GM23338 (cell line): Measurements from ENCODE around the gene GFPT2. TPM values are rescaled to one million over a fixed set of nuclear protein-coding genes. Genes with fewer than 3 reads are reported as not detected.
A peak's percentile ranks its signal among the peaks of the same experiment; 100 is the strongest.

Source experiments
- ATAC-seq: fragments of 200-7000 bp; cut with Tn5 transposase; 3 replicates; pipeline ENCODE4 v1.9.1; 2020
- DNase-seq: peaks from one replicate; pipeline ENCODE4 v3.0.0-alpha.2; 2015; ENCODE audit warnings: low spot score
- H2AFZ ChIP-seq: fragments of 200-600 bp; sonication (generic); 2 replicates; pipeline ENCODE4 v1.8.0; 2016; ENCODE audit warnings: antibody characterized with exemption, mild to moderate bottlenecking, moderate library complexity
- H3F3A ChIP-seq: fragments of 200-600 bp; sonication (generic); replicated peaks from 2 replicates; pipeline ENCODE4 v1.8.0; 2017; ENCODE audit warnings: antibody characterized with exemption, mixed run types, low read depth
- H3K27ac ChIP-seq: fragments of 200-600 bp; sonication (generic); 2 replicates; pipeline ENCODE4 v1.6.1; 2016; ENCODE audit warnings: low read depth
- H3K27me3 ChIP-seq: fragments of 200-600 bp; sonication (generic); 2 replicates; pipeline ENCODE4 v1.8.0; 2016; ENCODE audit warnings: mild to moderate bottlenecking, mixed run types, moderate library complexity; ENCODE audit not compliant: insufficient read depth
- H3K36me3 ChIP-seq: fragments of 200-600 bp; sonication (generic); 2 replicates; pipeline ENCODE4 v1.8.0; 2016; ENCODE audit warnings: mild to moderate bottlenecking; ENCODE audit not compliant: insufficient read depth
- H3K4me1 ChIP-seq: fragments of 200-600 bp; sonication (generic); 2 replicates; pipeline ENCODE4 v1.8.0; 2016; ENCODE audit warnings: mild to moderate bottlenecking, moderate library complexity; ENCODE audit not compliant: insufficient read depth
- H3K4me2 ChIP-seq: fragments of 200-600 bp; sonication (generic); 2 replicates; pipeline ENCODE4 v1.7.1; 2017; ENCODE audit warnings: mixed run types
- H3K4me3 ChIP-seq: fragments of 200-600 bp; sonication (generic); 2 replicates; pipeline ENCODE4 v1.6.1; 2016; ENCODE audit warnings: mixed run types
- H3K79me2 ChIP-seq: fragments of 200-600 bp; sonication (generic); replicated peaks from 2 replicates; pipeline ENCODE4 v1.8.0; 2017; ENCODE audit warnings: mild to moderate bottlenecking; ENCODE audit not compliant: insufficient read depth
- H3K9me2 ChIP-seq: fragments of 200-600 bp; sonication (generic); 2 replicates; pipeline ENCODE4 v1.8.0; 2017; ENCODE audit not compliant: insufficient read depth
- H4K20me1 ChIP-seq: fragments of 200-600 bp; sonication (generic); replicated peaks from 2 replicates; pipeline ENCODE4 v1.8.0; 2017; ENCODE audit warnings: mild to moderate bottlenecking; ENCODE audit not compliant: insufficient read depth
- H3K27ac Mint-ChIP-seq: 2 replicates; pipeline ENCODE4 v1.8.0; 2020; ENCODE audit warnings: inconsistent platforms, mild to moderate bottlenecking, moderate library complexity, mixed read lengths
- H3K27me3 Mint-ChIP-seq: 3 replicates; pipeline ENCODE4 v1.8.0; 2022; ENCODE audit warnings: low read depth, mild to moderate bottlenecking, moderate library complexity, mixed read lengths, inconsistent platforms; ENCODE audit not compliant: insufficient read depth, poor library complexity
- H3K36me3 Mint-ChIP-seq: 3 replicates; pipeline ENCODE4 v1.8.0; 2021; ENCODE audit warnings: low read depth, mild to moderate bottlenecking, inconsistent platforms, moderate library complexity, mixed read lengths
- H3K4me1 Mint-ChIP-seq: 3 replicates; pipeline ENCODE4 v1.8.0; 2020; ENCODE audit warnings: mild to moderate bottlenecking, inconsistent platforms, mixed read lengths
- H3K4me3 Mint-ChIP-seq: 3 replicates; pipeline ENCODE4 v1.8.0; 2021; ENCODE audit warnings: moderate library complexity, mild to moderate bottlenecking, inconsistent platforms, mixed read lengths
- H3K9me3 Mint-ChIP-seq: 3 replicates; pipeline ENCODE4 v1.8.0; 2020; ENCODE audit warnings: moderate library complexity, mild to moderate bottlenecking, inconsistent platforms, mixed read lengths
- CTCF ChIP-seq, 2 experiments: fragments of 200-600 bp in 1 of 2; sonication (generic) in 1 of 2; conservative IDR thresholded peaks; 2 replicates each; pipeline versions ENCODE4 v1.5.1 to v1.6.1; 2016 to 2017; ENCODE audit warnings: antibody characterized with exemption in 2 of 2, low read depth in 2 of 2, mild to moderate bottlenecking in 2 of 2, moderate library complexity in 1 of 2
- EZH2phosphoT487 ChIP-seq: fragments of 200-600 bp; sonication (generic); IDR thresholded peaks from one replicate; pipeline ENCODE4 v1.8.1; 2018; ENCODE audit warnings: antibody characterized with exemption; ENCODE audit not compliant: unreplicated experiment
- NANOG ChIP-seq: IDR thresholded peaks from 2 replicates; pipeline ENCODE4 v1.6.1; 2016; ENCODE audit warnings: antibody characterized with exemption, borderline replicate concordance
- POLR2AphosphoS5 ChIP-seq: IDR thresholded peaks from 2 replicates; pipeline ENCODE4 v1.6.1; 2016; ENCODE audit warnings: antibody characterized with exemption, low read depth
- STAT1 ChIP-seq: IDR thresholded peaks from one replicate; pipeline ENCODE4 v1.6.1; 2016; ENCODE audit warnings: antibody characterized with exemption; ENCODE audit not compliant: unreplicated experiment
- ZNF331 ChIP-seq: fragments of 250-450 bp; sonication (Bioruptor Pico); IDR thresholded peaks from 2 replicates; pipeline ENCODE4 v1.5.0; 2020; ENCODE audit warnings: low read depth, mild to moderate bottlenecking, moderate library complexity
- ZNF462 ChIP-seq: fragments of 250-450 bp; sonication (Bioruptor Pico); IDR thresholded peaks from 2 replicates; pipeline ENCODE4 v1.5.0; 2020; ENCODE audit warnings: mild to moderate bottlenecking, moderate library complexity
- polyA plus RNA-seq: library from polyadenylated mRNA; unstranded; fragments of >200 nt; fragmentation: Nextera tagmentation; extraction: Ambion mirVana; gene quantifications from 2 replicates; pipeline ENCODE4 v1.2.1, GENCODE V29; 2016
- total RNA-seq: library from RNA; depleted of rRNA; stranded (reverse); fragments of >200 nt; shearing (Covaris generic); gene quantifications from 2 replicates; pipeline ENCODE4 v1.2.3, GENCODE V29; 2014

Gene GFPT2
- total and polyA plus RNA-seq, 2 experiments from 2014 or later: 82.6 to 120 TPM

- H3K36me3 ChIP-seq: no peaks in the 10 kb centered on the region
- H3K4me2 ChIP-seq: no peak overlapping the region
- TF ChIP-seq NANOG: no peak
- TF ChIP-seq ZNF462 (CRISPR knock-in tag): no peak
- no peak for TF ChIP-seq STAT1
- no peak for TF ChIP-seq EZH2phosphoT487
- no peak for TF ChIP-seq POLR2AphosphoS5
- TF ChIP-seq CTCF (conservative IDR thresholded peaks at IDR 0.05; ENCODE audit: low read depth in 2 of 2): no peak
- no peak for TF ChIP-seq ZNF331 (CRISPR knock-in tag)
- no peak overlapping the region for H2AFZ ChIP-seq
- H3K27ac ChIP-seq: no peak overlapping the region
- peaks cover 32% of the 10 kb centered on the region for H3K4me1 ChIP-seq
- Mint-ChIP-seq H3K9me3 (peaks cover 9% of the 10 kb centered on the region), H3K4me3 (no peak overlapping the region), H3K27ac (no peak overlapping the region), H3K27me3 (peaks cover 15% of the 10 kb centered on the region), H3K36me3 (peaks cover 37% of the 10 kb centered on the region), H3K4me1 (peaks cover 55% of the 10 kb centered on the region)
- H3K79me2 ChIP-seq: peaks cover 73% of the 10 kb centered on the region
- peak; percentile 35 for DNase-seq
- no peak overlapping the region for H3K4me3 ChIP-seq
- ATAC-seq: no peak
- no peaks in the 10 kb centered on the region for H3K9me2 ChIP-seq
- H3F3A ChIP-seq: peaks cover 8% of the 10 kb centered on the region; the same call in 1 of the 2 replicates
- peaks cover 34% of the 10 kb centered on the region for H4K20me1 ChIP-seq
- H3K27me3 ChIP-seq: no peaks in the 10 kb centered on the region
Observed at GRCh38 chr5:180289433-180289832, 63.7 kb downstream of the GFPT2 start.
